NT2/D1 (cell line): ENCODE results near the gene SLC16A1.

Experiments
- DNase-seq: peaks from one replicate; pipeline ENCODE4 v3.0.0-alpha.2; 2011; ENCODE audit warnings: low read depth, low spot score
- H3K27me3 ChIP-seq: 2 replicates; pipeline ENCODE4 v1.6.0; 2011; ENCODE audit warnings: mild to moderate bottlenecking; ENCODE audit not compliant: insufficient read length, insufficient read depth
- H3K36me3 ChIP-seq: 2 replicates; pipeline ENCODE4 v1.6.1; 2011; ENCODE audit warnings: mild to moderate bottlenecking, low read length, mixed read lengths; ENCODE audit not compliant: insufficient read depth, insufficient read length
- H3K4me1 ChIP-seq: 2 replicates; pipeline ENCODE4 v1.5.1; 2011; ENCODE audit not compliant: insufficient read depth, insufficient read length
- H3K4me3 ChIP-seq: 2 replicates; pipeline ENCODE4 v1.5.1; 2011; ENCODE audit warnings: low read depth; ENCODE audit not compliant: insufficient read length
- H3K9ac ChIP-seq: 2 replicates; pipeline ENCODE4 v1.6.0; 2011; ENCODE audit warnings: low read depth; ENCODE audit not compliant: insufficient read length
- H3K9me3 ChIP-seq: 2 replicates; pipeline ENCODE4 v1.5.1; 2011; ENCODE audit warnings: mild to moderate bottlenecking, low read length; ENCODE audit not compliant: insufficient read depth
- SUZ12 ChIP-seq: IDR thresholded peaks from 2 replicates; pipeline ENCODE4 v1.6.1; 2011; ENCODE audit not compliant: insufficient read length, insufficient read depth; ENCODE audit errors: extremely low read depth
- YY1 ChIP-seq: IDR thresholded peaks from 2 replicates; pipeline ENCODE4 v1.6.1; 2011; ENCODE audit not compliant: insufficient read length, insufficient read depth
- ZNF274 ChIP-seq: IDR thresholded peaks from 2 replicates; pipeline ENCODE4 v1.6.1; 2011; ENCODE audit warnings: mild to moderate bottlenecking, low read depth, low read length

The SLC16A1 gene

DNA sequence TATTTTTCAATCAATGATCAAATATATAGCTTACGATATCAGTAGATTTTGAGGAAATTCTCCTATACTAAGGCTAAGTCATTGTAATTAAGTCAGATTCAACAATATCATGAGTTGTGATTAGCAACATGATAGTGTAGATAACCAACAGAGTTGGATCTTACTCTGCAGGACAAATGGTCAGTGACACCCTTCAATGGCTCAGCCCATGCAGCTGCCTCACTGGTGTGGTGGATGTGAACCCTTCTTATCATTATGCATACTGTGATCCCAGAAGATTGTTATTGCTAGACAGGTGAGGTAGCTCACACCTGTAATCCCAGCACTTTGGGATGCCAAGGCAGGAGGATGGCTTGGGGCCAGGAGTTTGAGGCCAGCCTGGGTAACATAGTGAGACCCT, 5.6 kb downstream of the SLC16A1 start:
- Histone ChIP-seq H3K27me3 (no peaks in the 10 kb centered on the region), H3K36me3 (peaks cover 54% of the 10 kb centered on the region), H3K9ac (no peak overlapping the region), H3K4me1 (no peaks in the 10 kb centered on the region), H3K4me3 (no peak overlapping the region), H3K9me3 (no peaks in the 10 kb centered on the region)
- TF ChIP-seq SUZ12 (no peak), YY1 (no peak), ZNF274 (no peak)
- DNase-seq: no peak

DNA sequence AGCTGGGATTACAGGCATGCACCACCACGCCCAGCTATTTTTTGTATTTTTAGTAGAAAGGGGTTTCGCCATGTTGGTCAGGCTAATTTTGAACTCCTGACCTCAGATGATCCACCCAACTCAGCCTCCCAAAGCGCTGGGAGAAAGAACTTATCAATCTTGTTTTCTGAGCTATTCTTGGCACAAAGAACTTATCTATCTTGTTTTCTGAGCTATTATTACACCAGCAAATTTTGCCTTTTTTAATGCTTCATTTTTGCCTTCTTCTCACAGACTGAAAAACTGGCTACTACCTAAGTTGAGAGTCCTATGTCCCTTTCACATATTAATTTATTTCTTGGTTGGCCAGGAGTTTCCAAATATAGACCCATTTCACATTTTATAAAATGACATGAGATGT, 9.3 kb downstream of the SLC16A1 start:
- Histone ChIP-seq H3K36me3 (peaks cover 51% of the 10 kb centered on the region), H3K9me3 (no peaks in the 10 kb centered on the region), H3K4me3 (no peak overlapping the region), H3K27me3 (no peaks in the 10 kb centered on the region), H3K9ac (no peak overlapping the region), H3K4me1 (no peaks in the 10 kb centered on the region)
- no peak for TF ChIP-seq SUZ12
- TF ChIP-seq ZNF274: no peak
- TF ChIP-seq YY1: no peak
- no peak for DNase-seq

DNA sequence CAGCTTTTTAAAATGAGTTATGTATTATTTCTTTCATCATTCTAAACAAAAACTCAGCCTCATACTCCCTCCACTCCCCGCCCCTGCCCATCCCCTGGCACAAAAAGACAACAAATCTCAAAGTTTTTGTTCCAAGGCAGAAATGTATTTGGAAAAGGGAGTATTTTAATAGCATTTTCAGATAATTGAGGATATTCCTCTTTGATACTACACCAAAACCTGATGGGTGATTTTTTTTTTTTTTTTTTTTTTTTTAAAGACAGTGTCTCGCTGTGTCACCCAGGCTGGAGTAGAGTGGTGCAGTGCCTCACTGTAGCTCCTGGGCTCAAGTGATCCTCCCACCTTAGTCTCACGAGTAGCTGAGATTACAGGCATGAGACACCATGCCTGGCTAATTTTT, 16.2 kb downstream of the SLC16A1 start:
- no peak overlapping the region for H3K9ac ChIP-seq
- no peaks in the 10 kb centered on the region for H3K9me3 ChIP-seq
- H3K36me3 ChIP-seq: peaks cover 36% of the 10 kb centered on the region
- no peak overlapping the region for H3K4me3 ChIP-seq
- no peak for TF ChIP-seq SUZ12
- DNase-seq: no peak
- no peaks in the 10 kb centered on the region for H3K4me1 ChIP-seq
- H3K27me3 ChIP-seq: no peaks in the 10 kb centered on the region

DNA sequence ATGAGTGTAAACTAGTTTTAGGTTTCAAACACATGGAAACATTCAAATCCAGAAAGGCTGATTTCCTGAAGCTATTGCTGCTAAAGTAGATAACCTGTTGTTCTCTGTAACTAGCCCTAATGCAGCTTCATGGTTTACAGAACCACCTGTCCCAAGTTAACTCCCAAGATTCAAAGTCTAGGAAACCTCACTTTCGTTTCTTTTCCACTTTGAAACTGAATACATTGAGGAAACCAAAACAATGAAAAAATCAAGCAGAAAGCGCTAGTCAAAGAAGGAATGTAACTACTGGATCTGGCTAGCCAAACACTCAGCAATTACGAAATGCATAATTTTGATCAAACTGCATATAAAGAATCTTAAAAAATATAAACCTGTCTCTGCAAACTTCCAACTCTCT, 17.8 kb downstream of the SLC16A1 start:
- no peak overlapping the region for H3K9ac ChIP-seq
- no peak for TF ChIP-seq ZNF274
- no peak for TF ChIP-seq SUZ12
- TF ChIP-seq YY1: no peak
- H3K27me3 ChIP-seq: no peaks in the 10 kb centered on the region
- peaks cover 22% of the 10 kb centered on the region for H3K36me3 ChIP-seq
- H3K9me3 ChIP-seq: no peaks in the 10 kb centered on the region
- H3K4me3 ChIP-seq: no peak overlapping the region
- H3K4me1 ChIP-seq: no peaks in the 10 kb centered on the region
- no peak for DNase-seq

DNA sequence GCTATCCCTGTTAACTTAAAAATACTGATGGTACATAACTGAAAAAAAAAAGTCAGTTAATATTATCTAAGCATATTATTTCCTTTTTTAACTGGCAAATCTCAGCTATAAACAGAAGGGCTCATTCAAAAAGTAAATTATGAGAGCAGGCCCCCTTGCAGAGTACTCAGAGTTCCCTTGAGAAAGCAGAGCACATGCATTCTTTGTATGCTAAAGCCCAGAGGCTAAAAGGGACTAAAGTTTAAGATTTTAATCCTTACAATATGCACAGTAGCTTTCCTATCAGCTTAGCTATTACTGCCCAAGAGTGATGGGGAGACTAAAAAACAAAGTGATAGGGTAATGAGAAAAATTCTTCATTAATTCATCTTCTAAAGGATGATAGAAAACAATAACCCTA, 18.5 kb downstream of the SLC16A1 start:
- H3K9ac ChIP-seq: no peak overlapping the region
- TF ChIP-seq ZNF274: no peak
- TF ChIP-seq YY1: no peak
- no peaks in the 10 kb centered on the region for H3K4me1 ChIP-seq

DNA sequence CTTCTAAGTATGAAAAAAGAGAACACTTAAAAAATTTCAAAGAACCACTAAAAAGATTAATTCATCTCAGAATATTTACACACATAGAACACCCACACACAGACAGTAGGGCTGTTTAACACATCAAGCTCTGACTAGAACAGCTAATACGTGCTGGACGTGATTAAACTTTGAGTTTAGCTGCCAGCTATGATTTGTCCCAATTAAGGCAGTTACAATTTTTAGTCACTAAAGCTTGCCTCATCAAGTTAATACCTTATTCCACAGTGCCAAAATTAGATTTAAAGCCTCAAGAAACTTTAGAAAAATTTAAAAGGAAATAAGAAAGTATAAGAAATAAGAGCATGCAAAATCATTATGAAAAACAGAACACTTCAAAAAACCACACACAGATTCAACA, 18.9 kb downstream of the SLC16A1 start:
- H3K36me3 ChIP-seq: peaks cover 22% of the 10 kb centered on the region
- H3K4me3 ChIP-seq: no peak overlapping the region
- no peak for DNase-seq
- H3K27me3 ChIP-seq: no peaks in the 10 kb centered on the region
- no peaks in the 10 kb centered on the region for H3K9me3 ChIP-seq
- TF ChIP-seq YY1 (no peak), ZNF274 (no peak), SUZ12 (no peak)
- H3K9ac ChIP-seq: no peak overlapping the region
- no peaks in the 10 kb centered on the region for H3K4me1 ChIP-seq

More for the DNA sequence above, 18.5 kb downstream of the SLC16A1 start:
- no peaks in the 10 kb centered on the region for H3K9me3 ChIP-seq
- no peak overlapping the region for H3K4me3 ChIP-seq
- no peaks in the 10 kb centered on the region for H3K27me3 ChIP-seq
- DNase-seq: no peak
- peaks cover 18% of the 10 kb centered on the region for H3K36me3 ChIP-seq

DNA sequence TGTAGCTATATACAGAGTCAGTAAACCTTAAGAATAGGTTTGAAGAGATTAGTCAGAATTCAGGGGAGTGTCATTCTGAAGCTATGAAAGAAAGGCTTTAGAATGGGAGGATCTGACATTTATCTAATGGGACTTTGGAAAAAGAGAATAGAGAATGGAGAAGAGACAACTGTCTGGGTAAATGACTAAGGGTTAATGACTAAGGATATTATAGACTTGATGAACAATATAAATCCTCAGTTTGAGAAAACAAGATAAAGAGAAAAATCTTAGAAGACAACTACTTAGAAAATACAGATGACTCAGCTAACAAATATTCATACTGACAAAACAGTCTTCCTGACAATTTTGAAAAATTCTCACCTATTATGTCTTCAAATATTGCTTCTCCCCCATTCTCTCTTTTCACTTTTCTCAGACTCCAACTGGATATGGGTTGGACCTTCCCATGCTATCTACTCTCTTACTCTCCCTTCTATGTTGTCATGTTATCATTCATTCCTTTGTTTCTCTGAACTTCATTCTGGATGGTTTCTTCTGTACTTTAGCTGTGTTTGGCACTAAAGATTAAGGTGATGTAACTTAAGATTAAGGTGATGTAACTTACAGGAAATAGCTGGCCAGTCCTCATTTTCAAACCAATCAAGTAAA, 20.4 kb downstream of the SLC16A1 start:
- no peak overlapping the region for H3K9ac ChIP-seq
- H3K36me3 ChIP-seq: peaks cover 16% of the 10 kb centered on the region
- H3K27me3 ChIP-seq: no peaks in the 10 kb centered on the region
- no peak for TF ChIP-seq YY1
- TF ChIP-seq SUZ12: no peak
- no peak for TF ChIP-seq ZNF274
- DNase-seq: no peak
- H3K4me1 ChIP-seq: no peaks in the 10 kb centered on the region
- H3K4me3 ChIP-seq: no peak overlapping the region
- H3K9me3 ChIP-seq: no peaks in the 10 kb centered on the region
